GM12892 (cell line): Measurements from ENCODE around the gene FAM81A.

ENCODE experiments used
- POLR2A ChIP-seq: IDR thresholded peaks from 2 replicates; pipeline ENCODE4 v1.6.1; 2011; ENCODE audit warnings: low read depth, low read length, control low read depth
- POLR2AphosphoS5 ChIP-seq: IDR thresholded peaks from 2 replicates; pipeline ENCODE4 v1.6.1; 2011; ENCODE audit warnings: low read depth, low read length, control low read depth
- TAF1 ChIP-seq: IDR thresholded peaks from 2 replicates; pipeline ENCODE4 v1.6.1; 2011; ENCODE audit warnings: low read depth, mild to moderate bottlenecking, control low read depth, low read length, borderline replicate concordance

GRCh38 chr15:59484399-59484798 is 46.4 kb downstream of the FAM81A start:
- no peak for TF ChIP-seq POLR2AphosphoS5
- TF ChIP-seq POLR2A = no peak
- no peak for TF ChIP-seq TAF1
